ENCODE results near the gene HSD3B7.

Gene HSD3B7

DNA sequence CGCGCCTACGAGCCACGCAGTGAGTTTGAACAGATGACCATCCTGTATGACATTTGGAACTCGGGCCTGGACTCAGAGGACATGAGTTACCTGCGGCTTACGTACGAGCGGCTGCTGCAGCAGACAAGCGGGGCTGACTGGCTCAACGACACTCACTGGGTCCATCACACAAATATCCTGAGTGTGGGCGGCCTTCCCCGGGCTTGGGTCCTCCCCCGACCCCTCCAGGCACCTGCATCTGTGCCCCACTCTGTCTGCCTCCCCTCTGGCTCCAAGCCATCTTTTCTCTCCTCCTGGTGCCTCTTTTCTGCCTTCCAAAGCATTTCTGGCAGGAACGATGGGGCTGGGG lies 5.0 kb upstream of the HSD3B7 start:
- Mint-ChIP-seq H3K36me3 (ENCODE audit: insufficient read depth) (peaks cover 30% of the 10 kb centered on the region), H3K9me3 (no peaks in the 10 kb centered on the region), H3K27me3 (no peaks in the 10 kb centered on the region), H3K27ac (ENCODE audit: low read depth) (no peak overlapping the region), H3K4me3 (no peak overlapping the region), H3K4me1 (peaks cover 21% of the 10 kb centered on the region)
- ATAC-seq (replicated peaks; ENCODE audit: extremely low read depth, poor library complexity, severe bottlenecking) (no peak), DNase-seq (ENCODE audit: low spot score in 2 of 2) (no peak)

DNA sequence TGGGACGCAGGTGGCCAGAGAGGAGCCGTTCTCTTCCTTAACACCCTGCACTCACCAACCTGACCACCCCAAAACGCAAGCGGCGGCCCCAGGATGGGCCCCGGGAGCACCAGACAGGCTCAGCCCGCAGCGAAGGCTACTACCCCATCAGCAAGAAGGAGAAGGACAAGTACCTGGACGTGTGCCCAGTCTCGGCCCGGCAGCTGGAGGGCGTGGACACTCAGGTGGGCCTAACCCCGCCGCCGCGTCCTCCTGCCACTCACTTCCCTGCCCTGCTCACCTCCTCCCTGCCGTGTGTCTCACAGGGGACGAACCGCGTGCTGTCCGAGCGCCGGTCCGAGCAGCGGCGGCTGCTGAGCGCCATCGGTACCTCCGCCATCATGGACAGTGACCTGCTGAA lies 4.6 kb upstream of the HSD3B7 start:
- H3K27ac Mint-ChIP-seq (ENCODE audit: low read depth): no peak overlapping the region
- ATAC-seq (replicated peaks; ENCODE audit: extremely low read depth, poor library complexity, severe bottlenecking): no peak
- H3K9me3 Mint-ChIP-seq: no peaks in the 10 kb centered on the region
- no peak for DNase-seq (ENCODE audit: low spot score in 2 of 2)
- H3K36me3 Mint-ChIP-seq (ENCODE audit: insufficient read depth): peaks cover 29% of the 10 kb centered on the region
- H3K27me3 Mint-ChIP-seq: no peaks in the 10 kb centered on the region
- H3K4me3 Mint-ChIP-seq: no peak overlapping the region
- peaks cover 21% of the 10 kb centered on the region for H3K4me1 Mint-ChIP-seq

GRCh38 chr16:30980959-30981358 lies 4.0 kb upstream of the HSD3B7 start:
- DNase-seq (ENCODE audit: low spot score in 2 of 2) (no peak), ATAC-seq (replicated peaks; ENCODE audit: extremely low read depth, poor library complexity, severe bottlenecking) (no peak)
- Mint-ChIP-seq H3K4me1 (peaks cover 17% of the 10 kb centered on the region), H3K27ac (ENCODE audit: low read depth) (no peak overlapping the region), H3K4me3 (no peak overlapping the region), H3K9me3 (no peaks in the 10 kb centered on the region), H3K27me3 (no peaks in the 10 kb centered on the region), H3K36me3 (ENCODE audit: insufficient read depth) (peaks cover 27% of the 10 kb centered on the region)

- ATAC-seq (replicated peaks; ENCODE audit: extremely low read depth, poor library complexity, severe bottlenecking): no peak
- no peak for DNase-seq (ENCODE audit: low spot score in 2 of 2)
- no peak overlapping the region for H3K4me3 Mint-ChIP-seq
- H3K27ac Mint-ChIP-seq (ENCODE audit: low read depth): peak overlapping the region; percentile 61
- no peaks in the 10 kb centered on the region for H3K9me3 Mint-ChIP-seq
- peaks cover 18% of the 10 kb centered on the region for H3K36me3 Mint-ChIP-seq (ENCODE audit: insufficient read depth)
- H3K27me3 Mint-ChIP-seq: no peaks in the 10 kb centered on the region
- H3K4me1 Mint-ChIP-seq: peaks cover 5% of the 10 kb centered on the region
Observed at GRCh38 chr16:30982548-30983288, 2.3 kb upstream of the HSD3B7 start.

- peak overlapping the region; percentile 61 for H3K27ac Mint-ChIP-seq (ENCODE audit: low read depth)
- H3K4me3 Mint-ChIP-seq: no peak overlapping the region
- no peaks in the 10 kb centered on the region for H3K9me3 Mint-ChIP-seq
- H3K4me1 Mint-ChIP-seq: peaks cover 4% of the 10 kb centered on the region
- H3K36me3 Mint-ChIP-seq (ENCODE audit: insufficient read depth): peaks cover 16% of the 10 kb centered on the region
- no peaks in the 10 kb centered on the region for H3K27me3 Mint-ChIP-seq
- ATAC-seq (replicated peaks; ENCODE audit: extremely low read depth, poor library complexity, severe bottlenecking) (no peak), DNase-seq (ENCODE audit: low spot score in 2 of 2) (no peak)
Observed at GRCh38 chr16:30983289-30983889, 1.6 kb upstream of the HSD3B7 start.

GRCh38 chr16:30983898-30984610 lies 953 bp upstream of the HSD3B7 start:
- Mint-ChIP-seq H3K36me3 (ENCODE audit: insufficient read depth) (peaks cover 12% of the 10 kb centered on the region), H3K9me3 (no peaks in the 10 kb centered on the region), H3K27ac (ENCODE audit: low read depth) (peak overlapping the region; percentile 61), H3K27me3 (no peaks in the 10 kb centered on the region), H3K4me3 (no peak overlapping the region), H3K4me1 (no peaks in the 10 kb centered on the region)
- no peak for DNase-seq (ENCODE audit: low spot score in 2 of 2)
- ATAC-seq (replicated peaks; ENCODE audit: extremely low read depth, poor library complexity, severe bottlenecking): no peak

DNA sequence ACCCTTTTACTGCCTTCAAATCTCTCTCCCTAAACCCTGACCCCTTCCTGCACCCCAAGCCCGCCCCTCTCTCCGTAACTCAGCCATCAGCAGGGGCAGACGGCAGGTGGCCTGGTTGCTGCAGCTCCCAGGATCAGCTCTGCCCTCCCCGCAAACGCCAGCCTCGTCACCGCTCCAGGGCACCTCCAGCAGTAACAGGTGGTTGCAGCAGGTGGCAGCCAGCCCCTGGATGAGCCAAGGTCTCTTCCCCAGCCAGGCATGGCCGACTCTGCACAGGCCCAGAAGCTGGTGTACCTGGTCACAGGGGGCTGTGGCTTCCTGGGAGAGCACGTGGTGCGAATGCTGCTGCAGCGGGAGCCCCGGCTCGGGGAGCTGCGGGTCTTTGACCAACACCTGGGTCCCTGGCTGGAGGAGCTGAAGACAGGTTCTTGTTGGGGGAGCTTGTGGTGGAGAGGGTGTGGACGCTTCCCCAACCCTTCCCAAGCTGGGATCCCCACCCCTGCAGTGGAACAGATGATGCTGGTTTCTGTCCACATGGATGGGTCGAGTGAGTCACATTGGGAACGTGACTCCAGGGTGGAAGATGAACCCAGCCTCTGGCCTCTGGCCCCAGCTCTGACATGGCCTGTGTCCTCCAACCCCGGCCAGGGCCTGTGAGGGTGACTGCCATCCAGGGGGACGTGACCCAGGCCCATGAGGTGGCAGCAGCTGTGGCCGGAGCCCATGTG lies 558 bp downstream of the HSD3B7 start:
- peaks cover 6% of the 10 kb centered on the region for H3K36me3 Mint-ChIP-seq (ENCODE audit: insufficient read depth)
- no peak for ATAC-seq (replicated peaks; ENCODE audit: extremely low read depth, poor library complexity, severe bottlenecking)
- no peak for DNase-seq (ENCODE audit: low spot score in 2 of 2)
- H3K27me3 Mint-ChIP-seq: no peaks in the 10 kb centered on the region
- no peak overlapping the region for H3K4me3 Mint-ChIP-seq
- H3K4me1 Mint-ChIP-seq: no peaks in the 10 kb centered on the region
- H3K27ac Mint-ChIP-seq (ENCODE audit: low read depth): no peak overlapping the region
- H3K9me3 Mint-ChIP-seq: no peaks in the 10 kb centered on the region

- no peaks in the 10 kb centered on the region for H3K27me3 Mint-ChIP-seq
- peaks cover 3% of the 10 kb centered on the region for H3K36me3 Mint-ChIP-seq (ENCODE audit: insufficient read depth)
- H3K27ac Mint-ChIP-seq (ENCODE audit: low read depth): no peak overlapping the region
- H3K9me3 Mint-ChIP-seq: no peaks in the 10 kb centered on the region
- H3K4me3 Mint-ChIP-seq: no peak overlapping the region
- DNase-seq (ENCODE audit: low spot score in 2 of 2): no peak
- no peak for ATAC-seq (replicated peaks; ENCODE audit: extremely low read depth, poor library complexity, severe bottlenecking)
- no peaks in the 10 kb centered on the region for H3K4me1 Mint-ChIP-seq
Observed at GRCh38 chr16:30986129-30986991, 1.4 kb downstream of the HSD3B7 start.

GRCh38 chr16:30987581-30988190 lies 2.7 kb downstream of the HSD3B7 start:
- Mint-ChIP-seq H3K36me3 (ENCODE audit: insufficient read depth) (no peaks in the 10 kb centered on the region), H3K27ac (ENCODE audit: low read depth) (no peak overlapping the region), H3K9me3 (no peaks in the 10 kb centered on the region)

GRCh38 chr16:30989469-30990047 lies 4.6 kb downstream of the HSD3B7 start:
- H3K4me1 Mint-ChIP-seq: no peaks in the 10 kb centered on the region
- no peak for DNase-seq (ENCODE audit: low spot score in 2 of 2)
- no peaks in the 10 kb centered on the region for H3K27me3 Mint-ChIP-seq
- no peak for ATAC-seq (replicated peaks; ENCODE audit: extremely low read depth, poor library complexity, severe bottlenecking)
- no peaks in the 10 kb centered on the region for H3K9me3 Mint-ChIP-seq
- H3K4me3 Mint-ChIP-seq: no peak overlapping the region
- H3K36me3 Mint-ChIP-seq (ENCODE audit: insufficient read depth): peaks cover 3% of the 10 kb centered on the region
- no peak overlapping the region for H3K27ac Mint-ChIP-seq (ENCODE audit: low read depth)

More at GRCh38 chr16:30987581-30988190, 2.7 kb downstream of the HSD3B7 start:
- DNase-seq (ENCODE audit: low spot score in 2 of 2) (no peak), ATAC-seq (replicated peaks; ENCODE audit: extremely low read depth, poor library complexity, severe bottlenecking) (no peak)
- no peaks in the 10 kb centered on the region for H3K4me1 Mint-ChIP-seq
- no peak overlapping the region for H3K4me3 Mint-ChIP-seq
- no peaks in the 10 kb centered on the region for H3K27me3 Mint-ChIP-seq

GRCh38 chr16:30990105-30990504 lies 5.1 kb downstream of the HSD3B7 start:
- H3K4me1 Mint-ChIP-seq: no peaks in the 10 kb centered on the region
- no peaks in the 10 kb centered on the region for H3K9me3 Mint-ChIP-seq
- H3K4me3 Mint-ChIP-seq: no peak overlapping the region
- no peak for DNase-seq (ENCODE audit: low spot score in 2 of 2)
- no peak overlapping the region for H3K27ac Mint-ChIP-seq (ENCODE audit: low read depth)
- no peak for ATAC-seq (replicated peaks; ENCODE audit: extremely low read depth, poor library complexity, severe bottlenecking)
- no peaks in the 10 kb centered on the region for H3K27me3 Mint-ChIP-seq
- H3K36me3 Mint-ChIP-seq (ENCODE audit: insufficient read depth): peaks cover 3% of the 10 kb centered on the region

Data from central memory CD8-positive, alpha-beta T cell (primary cell).